Natural killer cell (primary cell): ENCODE measurements around the gene BIRC2. TPM values are rescaled to one million over a fixed set of nuclear protein-coding genes. Genes with fewer than 3 reads are reported as not detected.
"Not testable (repeated sequence)": the region's sequence is repeated elsewhere in the genome, so short reads cannot be mapped to it uniquely, and the experiment has no call there.

Source experiments
- ATAC-seq, 3 donors: fragments of 150-1000 bp in 2 of 3; fragments of 200-7000 bp in 1 of 3; cut with Tn5 transposase; 1 replicate in 1 of 3; 2 replicates in 2 of 3; pipeline ENCODE4 v1.10.0; 2021; ENCODE audit warnings: mild to moderate bottlenecking in 2 of 3, moderate library complexity in 2 of 3
- DNase-seq, 2 donors: peaks; one replicate each; pipeline versions ENCODE4 v3.0.0 to v3.0.0-alpha.2; 2013 to 2021; ENCODE audit warnings: mixed read lengths in 1 of 2
- H3K27ac ChIP-seq: one replicate; pipeline ENCODE4 v1.5.1; 2013; ENCODE audit warnings: mild to moderate bottlenecking, low read length
- H3K27me3 ChIP-seq: one replicate; pipeline ENCODE4 v1.6.1; 2013; ENCODE audit warnings: low read length; ENCODE audit not compliant: control insufficient read depth, insufficient read depth
- H3K36me3 ChIP-seq: one replicate; pipeline ENCODE4 v1.6.1; 2013; ENCODE audit warnings: low read length; ENCODE audit not compliant: control insufficient read depth, insufficient read depth
- H3K4me1 ChIP-seq: one replicate; pipeline ENCODE4 v1.6.1; 2013; ENCODE audit warnings: low read length; ENCODE audit not compliant: control insufficient read depth, insufficient read depth
- H3K4me3 ChIP-seq: one replicate; pipeline ENCODE4 v1.5.1; 2013; ENCODE audit warnings: low read length
- H3K9me3 ChIP-seq: one replicate; pipeline ENCODE4 v1.6.1; 2013; ENCODE audit warnings: low read length; ENCODE audit not compliant: control insufficient read depth, insufficient read depth
- H3K27ac Mint-ChIP-seq, 2 donors: one replicate each; pipeline ENCODE4 v1.8.0; 2022; ENCODE audit warnings: mild to moderate bottlenecking in 2 of 2, mixed read lengths in 2 of 2, moderate library complexity in 1 of 2
- H3K27me3 Mint-ChIP-seq, 2 donors: one replicate each; pipeline ENCODE4 v1.8.0; 2022; ENCODE audit warnings: low read depth in 2 of 2, mixed read lengths in 2 of 2
- H3K36me3 Mint-ChIP-seq: one replicate; pipeline ENCODE4 v1.8.0; 2022; ENCODE audit warnings: mixed read lengths
- H3K4me1 Mint-ChIP-seq, 2 donors: one replicate each; pipeline ENCODE4 v1.8.0; 2022; ENCODE audit warnings: mixed read lengths in 2 of 2
- H3K4me3 Mint-ChIP-seq: one replicate; pipeline ENCODE4 v1.8.0; 2022; ENCODE audit warnings: mild to moderate bottlenecking, moderate library complexity, mixed read lengths
- H3K9me3 Mint-ChIP-seq, 2 donors: one replicate each; pipeline ENCODE4 v1.8.0; 2022; ENCODE audit warnings: mixed read lengths in 2 of 2
- CTCF ChIP-seq: fragments of 200-600 bp; IDR thresholded peaks from one replicate; pipeline ENCODE4 v1.8.0; 2022; ENCODE audit warnings: antibody characterized with exemption
- WGBS: methylation state at CpG from one replicate; pipeline ENCODE4 v1.1.7; 2013; ENCODE audit warnings: missing lambda C conversion rate; ENCODE audit not compliant: insufficient coverage; 5-methylcytosine and 5-hydroxymethylcytosine counted together
- intact Hi-C: fragments of 100-400 bp; cut with micrococcal nuclease; formaldehyde crosslinking; loops from one replicate; pipeline ENCODE4 v1.14.2; 2022
- total RNA-seq, 4 donors: library from RNA; stranded (reverse); fragments of 120-200 nt in 1 of 4; gene quantifications; one replicate each; pipeline versions ENCODE4 v1.2.3 to v1.2.4, GENCODE V29; 2013 to 2022

The BIRC2 gene
- total RNA-seq, 3 donors from 2014 or later (not counting 1 experiment from before 2014, with no cell fraction given), result 92.2 to 146 (median 111) TPM

- Mint-ChIP-seq H3K36me3 (peaks cover 32% of the 10 kb centered on the region), H3K4me3 (no peak overlapping the region), H3K27me3 (no peaks in the 10 kb centered on the region), H3K9me3 (no peaks in the 10 kb centered on the region), H3K27ac (peak overlapping the region; percentile 52 to 71), H3K4me1 (peaks cover 17 to 33% of the 10 kb centered on the region in 2 donors)
- 83% methylated on average over 6 of the region's 6 CpGs for WGBS
- Histone ChIP-seq H3K9me3 (no peaks in the 10 kb centered on the region), H3K4me1 (no peaks in the 10 kb centered on the region), H3K4me3 (no peak overlapping the region), H3K36me3 (peaks cover 55% of the 10 kb centered on the region), H3K27ac (no peak overlapping the region), H3K27me3 (no peaks in the 10 kb centered on the region)
- ATAC-seq (peak in 2 of 3 donors; percentile 43 to 58), DNase-seq (peak in 1 of 2 donors; percentile 56)
- peak; percentile 14 for TF ChIP-seq CTCF
- intact Hi-C loops, result no loop called here
These were observed 20.4 kb downstream of the BIRC2 start for GRCh38 chr11:102367364-102367763.

GRCh38 chr11:102368472-102368871 lies 21.5 kb downstream of the BIRC2 start:
- H3K9me3 ChIP-seq, result no peaks in the 10 kb centered on the region
- H3K36me3 ChIP-seq, result peaks cover 45% of the 10 kb centered on the region
- intact Hi-C loops, result no loop called here
- H3K4me3 ChIP-seq, result no peak overlapping the region
- ATAC-seq (no peak), DNase-seq (no peak)
- H3K27me3 ChIP-seq, result no peaks in the 10 kb centered on the region
- Mint-ChIP-seq H3K4me3 (no peak overlapping the region), H3K27ac (peak overlapping the region; percentile 52 to 71), H3K4me1 (peaks cover 18 to 33% of the 10 kb centered on the region in 2 donors), H3K36me3 (peaks cover 32% of the 10 kb centered on the region), H3K27me3 (no peaks in the 10 kb centered on the region), H3K9me3 (no peaks in the 10 kb centered on the region)
- H3K27ac ChIP-seq, result no peak overlapping the region
- no peak for TF ChIP-seq CTCF
- 85% methylated on average over 2 of the region's 3 CpGs for WGBS
- H3K4me1 ChIP-seq, result no peaks in the 10 kb centered on the region

- DNase-seq, H3K27ac ChIP-seq, H3K27me3 Mint-ChIP-seq, intact Hi-C loops, H3K27ac Mint-ChIP-seq, H3K4me3 ChIP-seq, ATAC-seq, H3K9me3 Mint-ChIP-seq, H3K4me1 ChIP-seq, H3K27me3 ChIP-seq, H3K9me3 ChIP-seq, H3K4me3 Mint-ChIP-seq: not testable (repeated sequence)
- whole genome bisulfite sequencing, result 95% methylated on average over 27 of the region's 31 CpGs
- peaks cover 39% of the 10 kb centered on the region for H3K36me3 ChIP-seq
- H3K4me1 Mint-ChIP-seq, result peaks cover 13% of the 10 kb centered on the region in 2 donors
- peaks cover 15% of the 10 kb centered on the region for H3K36me3 Mint-ChIP-seq
These were observed 27.8 kb downstream of the BIRC2 start for GRCh38 chr11:102374633-102375424.

GRCh38 chr11:102375720-102376399 lies 28.8 kb downstream of the BIRC2 start:
- DNase-seq (no peak), ATAC-seq (no peak)
- no peaks in the 10 kb centered on the region for H3K27me3 Mint-ChIP-seq
- no peaks in the 10 kb centered on the region for H3K9me3 Mint-ChIP-seq
- H3K27ac Mint-ChIP-seq, result peak overlapping the region in 1 of 2 donors; percentile 4
- H3K4me1 Mint-ChIP-seq, result peaks cover 13% of the 10 kb centered on the region in 2 donors
- WGBS, result 98% methylated on average over 3 of the region's 5 CpGs
- H3K36me3 Mint-ChIP-seq, result peaks cover 15% of the 10 kb centered on the region
- Histone ChIP-seq H3K9me3 (no peaks in the 10 kb centered on the region), H3K27me3 (no peaks in the 10 kb centered on the region), H3K4me1 (no peaks in the 10 kb centered on the region), H3K27ac (no peak overlapping the region), H3K4me3 (no peak overlapping the region), H3K36me3 (peaks cover 40% of the 10 kb centered on the region)
- intact Hi-C loops, result no loop called here
- H3K4me3 Mint-ChIP-seq, result no peak overlapping the region
- no peak for TF ChIP-seq CTCF
